GM12891 (cell line): ENCODE results near the gene KCNQ1OT1.

Experiments
- PAX5 ChIP-seq: IDR thresholded peaks from 2 replicates; pipeline ENCODE4 v1.6.1; 2011; ENCODE audit warnings: low read length, moderate library complexity, mild to moderate bottlenecking; ENCODE audit not compliant: insufficient read depth, severe bottlenecking
- POLR2A ChIP-seq: IDR thresholded peaks from 2 replicates; pipeline ENCODE4 v1.6.1; 2011; ENCODE audit warnings: low read depth, low read length, control low read depth
- POLR2AphosphoS5 ChIP-seq: IDR thresholded peaks from 2 replicates; pipeline ENCODE4 v1.6.1; 2011; ENCODE audit warnings: low read depth, low read length, control low read depth
- POU2F2 ChIP-seq: IDR thresholded peaks from 2 replicates; pipeline ENCODE4 v1.6.1; 2011; ENCODE audit warnings: low read depth, mild to moderate bottlenecking, control low read depth, low read length, moderate library complexity

GRCh38 chr11:2581931-2582350, 117.9 kb downstream of the KCNQ1OT1 start:
- TF ChIP-seq POLR2A (no peak), PAX5 (no peak), POLR2AphosphoS5 (no peak), POU2F2 (no peak)
